Right ventricle myocardium inferior (tissue), 1 donor: ENCODE data around the gene FCHSD2. TPM values are rescaled to one million over a fixed set of nuclear protein-coding genes. Genes with fewer than 3 reads are reported as not detected.
"Not testable (repeated sequence)": the region's sequence is repeated elsewhere in the genome, so short reads cannot be mapped to it uniquely, and the experiment has no call there.

Source experiments
- ATAC-seq: fragments of 200-7000 bp; cut with Tn5 transposase; one replicate; pipeline ENCODE4 v1.9.1; 2020; ENCODE audit warnings: mild to moderate bottlenecking, moderate library complexity
- DNase-seq: peaks from one replicate; pipeline ENCODE4 v3.0.0; 2021; ENCODE audit errors: missing footprints
- intact Hi-C: fragments of 100-400 bp; cut with DNase I; formaldehyde crosslinking; loops from one replicate; pipeline ENCODE4 v1.11.0; 2022
- total RNA-seq: library from RNA; stranded (reverse); fragmentation: NEBNext Ultra II Directional; extraction: Animal tissue kit (Norgen Biotek cat#: 25700); gene quantifications from one replicate; pipeline ENCODE4 v1.2.1, GENCODE V29; 2021
- donor health status: DM: no; HTN: yes; CAD: no; lungs with severe emphysema.

FCHSD2 gene
- total RNA-seq, 1 donor from 2014 or later: 36.6 TPM

- intact Hi-C loops: loop anchor here (5.0 to 10.0 kb wide), 2 partner anchors 213 to 316 kb away; partner anchors contain the start of gene FCHSD2
- DNase-seq (no peak), ATAC-seq (no peak)
Measured at GRCh38 chr11:72929256-72929655, 212.9 kb downstream of the FCHSD2 start.

- DNase-seq (no peak), ATAC-seq (no peak)
- intact Hi-C loops: loop anchor here (5.0 to 10.0 kb wide), 2 partner anchors 215 to 317 kb away; partner anchors contain the start of gene FCHSD2
Measured at GRCh38 chr11:72927380-72927779, 214.7 kb downstream of the FCHSD2 start.

GRCh38 chr11:72926076-72926475 lies 216.0 kb downstream of the FCHSD2 start:
- DNase-seq (no peak), ATAC-seq (no peak)
- intact Hi-C loops: loop anchor here (5.0 to 10.0 kb wide), 2 partner anchors 216 to 319 kb away; partner anchors contain the start of gene FCHSD2

- ATAC-seq (no peak), DNase-seq (no peak)
- intact Hi-C loops: loop anchor here (2.0 to 10.0 kb wide), 3 partner anchors 217 to 319 kb away; partner anchors contain the start of gene FCHSD2
Measured at GRCh38 chr11:72925656-72926055, 216.5 kb downstream of the FCHSD2 start.

- DNase-seq (no peak), ATAC-seq (peak; percentile 52)
- intact Hi-C loops: loop anchor here (2.0 to 10.0 kb wide), 4 partner anchors 87 to 320 kb away; partner anchors contain the start of gene FCHSD2
Measured at GRCh38 chr11:72924568-72925190, 217.4 kb downstream of the FCHSD2 start.

GRCh38 chr11:72921028-72921716 lies 220.9 kb downstream of the FCHSD2 start:
- DNase-seq: no peak

GRCh38 chr11:72920001-72920400 lies 222.1 kb downstream of the FCHSD2 start:
- intact Hi-C loops: loop anchor here (5.0 to 10.0 kb wide), 2 partner anchors 83 to 325 kb away; no protein-coding TSS in a partner anchor
- no peak for DNase-seq
- no peak for ATAC-seq

More at GRCh38 chr11:72921028-72921716, 220.9 kb downstream of the FCHSD2 start:
- intact Hi-C loops: loop anchor here (5.0 to 10.0 kb wide), 2 partner anchors 84 to 324 kb away; no protein-coding TSS in a partner anchor
- ATAC-seq: no peak

- intact Hi-C loops: no loop called here
- ATAC-seq (no peak), DNase-seq (no peak)
Measured at GRCh38 chr11:72918851-72919250, 223.3 kb downstream of the FCHSD2 start.

- ATAC-seq: no peak
- intact Hi-C loops: no loop called here
Measured at GRCh38 chr11:72912253-72912652, 229.9 kb downstream of the FCHSD2 start.

GRCh38 chr11:72909558-72910388 lies 232.3 kb downstream of the FCHSD2 start:
- intact Hi-C loops, DNase-seq, ATAC-seq: not testable (repeated sequence)

More at GRCh38 chr11:72912253-72912652, 229.9 kb downstream of the FCHSD2 start:
- DNase-seq: no peak

- intact Hi-C loops: no loop called here
- DNase-seq (no peak), ATAC-seq (no peak)
Measured at GRCh38 chr11:72908032-72908676, 234.0 kb downstream of the FCHSD2 start.

- ATAC-seq (no peak), DNase-seq (no peak)
- intact Hi-C loops: no loop called here
Measured at GRCh38 chr11:72904016-72904415, 238.1 kb downstream of the FCHSD2 start.

GRCh38 chr11:72901374-72901773 lies 240.7 kb downstream of the FCHSD2 start:
- DNase-seq (no peak), ATAC-seq (no peak)
- intact Hi-C loops: no loop called here

- DNase-seq (no peak), ATAC-seq (no peak)
- intact Hi-C loops: no loop called here
Measured at GRCh38 chr11:72900013-72900412, 242.1 kb downstream of the FCHSD2 start.

GRCh38 chr11:72899238-72899637 lies 242.9 kb downstream of the FCHSD2 start:
- DNase-seq (no peak), ATAC-seq (no peak)
- intact Hi-C loops: no loop called here

- DNase-seq (no peak), ATAC-seq (no peak)
- intact Hi-C loops: no loop called here
Measured at GRCh38 chr11:72897506-72897905, 244.6 kb downstream of the FCHSD2 start.

GRCh38 chr11:72896431-72896830 lies 245.7 kb downstream of the FCHSD2 start:
- no peak for DNase-seq
- ATAC-seq: no peak
- intact Hi-C loops: no loop called here

- DNase-seq (no peak), ATAC-seq (no peak)
- intact Hi-C loops: no loop called here
Measured at GRCh38 chr11:72890881-72891280, 251.2 kb downstream of the FCHSD2 start.
